ENCODE measurements around the gene HAL.

DNA sequence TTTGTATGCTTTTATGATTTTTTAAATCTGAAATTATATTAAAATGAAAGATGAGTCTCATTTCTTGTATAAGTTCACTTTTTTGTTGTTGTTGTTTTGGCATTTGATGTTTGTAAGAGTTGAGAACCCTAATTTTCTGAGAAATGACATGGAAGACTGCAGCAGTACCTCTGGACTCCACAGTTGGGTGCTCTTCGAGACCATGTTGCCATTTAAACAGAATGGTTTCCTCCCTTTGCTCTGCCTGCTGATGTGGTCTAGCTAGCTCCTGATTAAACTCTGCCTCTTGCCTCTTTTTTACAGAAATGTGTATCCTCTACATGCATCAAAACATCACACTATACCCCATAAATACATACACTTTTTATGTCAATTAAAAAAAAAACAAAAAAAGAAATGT, 45.0 kb upstream of the HAL start:
- TF ChIP-seq, protein P1, sequence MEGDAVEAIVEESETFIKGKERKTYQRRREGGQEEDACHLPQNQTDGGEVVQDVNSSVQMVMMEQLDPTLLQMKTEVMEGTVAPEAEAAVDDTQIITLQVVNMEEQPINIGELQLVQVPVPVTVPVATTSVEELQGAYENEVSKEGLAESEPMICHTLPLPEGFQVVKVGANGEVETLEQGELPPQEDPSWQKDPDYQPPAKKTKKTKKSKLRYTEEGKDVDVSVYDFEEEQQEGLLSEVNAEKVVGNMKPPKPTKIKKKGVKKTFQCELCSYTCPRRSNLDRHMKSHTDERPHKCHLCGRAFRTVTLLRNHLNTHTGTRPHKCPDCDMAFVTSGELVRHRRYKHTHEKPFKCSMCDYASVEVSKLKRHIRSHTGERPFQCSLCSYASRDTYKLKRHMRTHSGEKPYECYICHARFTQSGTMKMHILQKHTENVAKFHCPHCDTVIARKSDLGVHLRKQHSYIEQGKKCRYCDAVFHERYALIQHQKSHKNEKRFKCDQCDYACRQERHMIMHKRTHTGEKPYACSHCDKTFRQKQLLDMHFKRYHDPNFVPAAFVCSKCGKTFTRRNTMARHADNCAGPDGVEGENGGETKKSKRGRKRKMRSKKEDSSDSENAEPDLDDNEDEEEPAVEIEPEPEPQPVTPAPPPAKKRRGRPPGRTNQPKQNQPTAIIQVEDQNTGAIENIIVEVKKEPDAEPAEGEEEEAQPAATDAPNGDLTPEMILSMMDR (IDR thresholded peaks at IDR 0.05) = no peak
- no peak for TF ChIP-seq POLR2A (IDR thresholded peaks at IDR 0.05)
